ENCODE data around the gene PANK4.

PANK4 gene

GRCh38 chr1:2504225-2504948 lies 22.0 kb downstream of the PANK4 start:
- ATAC-seq, result no peak
- TF ChIP-seq ISL1 (CRISPR knock-in tag; IDR thresholded peaks at IDR 0.05), result no peak
- TF ChIP-seq SNAI2 (CRISPR knock-in tag; IDR thresholded peaks at IDR 0.05), result no peak
- no peak for TF ChIP-seq GLIS3 (CRISPR knock-in tag; IDR thresholded peaks at IDR 0.05)
- TF ChIP-seq CREB5 (CRISPR knock-in tag; IDR thresholded peaks at IDR 0.05; ENCODE audit: low read depth), result no peak
- TF ChIP-seq TOX (CRISPR knock-in tag; IDR thresholded peaks at IDR 0.05; ENCODE audit: borderline replicate concordance), result no peak
- TF ChIP-seq ARNTL (CRISPR knock-in tag; IDR thresholded peaks at IDR 0.05; ENCODE audit: borderline replicate concordance, low read depth), result no peak
- no peak for TF ChIP-seq ZC3H10 (CRISPR knock-in tag; IDR thresholded peaks at IDR 0.05)
- no peak for TF ChIP-seq POU6F1 (CRISPR knock-in tag; IDR thresholded peaks at IDR 0.05; ENCODE audit: borderline replicate concordance, low read depth)
- no peak for TF ChIP-seq PATZ1 (CRISPR knock-in tag; IDR thresholded peaks at IDR 0.05; ENCODE audit: borderline replicate concordance)
- no peak for TF ChIP-seq ZFP30 (CRISPR knock-in tag; IDR thresholded peaks at IDR 0.05)

- TF ChIP-seq ISL1 (CRISPR knock-in tag; IDR thresholded peaks at IDR 0.05), result no peak
- no peak for TF ChIP-seq RARB (CRISPR knock-in tag; IDR thresholded peaks at IDR 0.05)
- no peak for TF ChIP-seq TSHZ2 (CRISPR knock-in tag; IDR thresholded peaks at IDR 0.05)
- TF ChIP-seq BACH2 (CRISPR knock-in tag; IDR thresholded peaks at IDR 0.05; ENCODE audit: borderline replicate concordance), result no peak
- TF ChIP-seq ZNF70 (CRISPR knock-in tag; IDR thresholded peaks at IDR 0.05), result no peak
- TF ChIP-seq TOX (CRISPR knock-in tag; IDR thresholded peaks at IDR 0.05; ENCODE audit: borderline replicate concordance), result no peak
- TF ChIP-seq TCF4 (CRISPR knock-in tag; IDR thresholded peaks at IDR 0.05; ENCODE audit: borderline replicate concordance), result no peak
- no peak for TF ChIP-seq OSR1 (CRISPR knock-in tag; IDR thresholded peaks at IDR 0.05)
- TF ChIP-seq CREB5 (CRISPR knock-in tag; IDR thresholded peaks at IDR 0.05; ENCODE audit: low read depth), result no peak
- TF ChIP-seq ZFP30 (CRISPR knock-in tag; IDR thresholded peaks at IDR 0.05), result no peak
- TF ChIP-seq ESRRG (CRISPR knock-in tag; IDR thresholded peaks at IDR 0.05), result no peak
- TF ChIP-seq ARNTL (CRISPR knock-in tag; IDR thresholded peaks at IDR 0.05; ENCODE audit: borderline replicate concordance, low read depth), result no peak
- no peak for TF ChIP-seq CSRNP3 (CRISPR knock-in tag; IDR thresholded peaks at IDR 0.05)
- TF ChIP-seq PATZ1 (CRISPR knock-in tag; IDR thresholded peaks at IDR 0.05; ENCODE audit: borderline replicate concordance), result no peak
- TF ChIP-seq PPARA (CRISPR knock-in tag; IDR thresholded peaks at IDR 0.05; ENCODE audit: borderline replicate concordance), result no peak
- no peak for TF ChIP-seq ZC3H10 (CRISPR knock-in tag; IDR thresholded peaks at IDR 0.05)
- no peak for TF ChIP-seq ZFP3 (CRISPR knock-in tag; IDR thresholded peaks at IDR 0.05)
- no peak for TF ChIP-seq ZNF565 (CRISPR knock-in tag; conservative IDR thresholded peaks at IDR 0.05; ENCODE audit: low read depth)
- TF ChIP-seq ZNF8 (CRISPR knock-in tag; IDR thresholded peaks at IDR 0.05), result no peak
- ATAC-seq, result no peak
Observed at GRCh38 chr1:2503554-2504224, 22.7 kb downstream of the PANK4 start.

Data from SK-N-SH treated with all-trans-retinoic acid at 6 μM for 48 hours (cell line).